ENCODE measurements around the gene TMX3. TPM values are rescaled to one million over a fixed set of nuclear protein-coding genes. Genes with fewer than 3 reads are reported as not detected.

The TMX3 gene
- polyA plus RNA-seq (ENCODE audit: insufficient read length in 10 of 10), result 10 to 100 TPM; 38.6 to 69.2 (median 51.5) TPM
- long read RNA-seq, donor 1, full-length matches to known transcripts, result 2 of 2 reads
- long read RNA-seq, donor 1, partial matches to known transcripts, result 0 of 2 reads
- long read RNA-seq, donor 1, other reads (novel, unspliced or antisense), result 0 of 2 reads
- long read RNA-seq, donor 2, full-length matches to known transcripts, result 3 of 3 reads
- long read RNA-seq, donor 2, partial matches to known transcripts, result 0 of 3 reads
- long read RNA-seq, donor 2, other reads (novel, unspliced or antisense), result 0 of 3 reads
- long read RNA-seq, donor 3, result 0 reads
- long read RNA-seq, donor 4, full-length matches to known transcripts, result 2 of 2 reads
- long read RNA-seq, donor 4, partial matches to known transcripts, result 0 of 2 reads
- long read RNA-seq, donor 4, other reads (novel, unspliced or antisense), result 0 of 2 reads
- long read RNA-seq, donor 5, full-length matches to known transcripts, result 7 of 7 reads
- long read RNA-seq, donor 5, partial matches to known transcripts, result 0 of 7 reads
- long read RNA-seq, donor 5, other reads (novel, unspliced or antisense), result 0 of 7 reads
- long read RNA-seq, donor 6, full-length matches to known transcripts, result 6 of 6 reads
- long read RNA-seq, donor 6, partial matches to known transcripts, result 0 of 6 reads
- long read RNA-seq, donor 6, other reads (novel, unspliced or antisense), result 0 of 6 reads
- long read RNA-seq, donor 7, full-length matches to known transcripts, result 4 of 4 reads
- long read RNA-seq, donor 7, partial matches to known transcripts, result 0 of 4 reads
- long read RNA-seq, donor 7, other reads (novel, unspliced or antisense), result 0 of 4 reads
- long read RNA-seq, donor 8, full-length matches to known transcripts, result 3 of 3 reads
- long read RNA-seq, donor 8, partial matches to known transcripts, result 0 of 3 reads
- long read RNA-seq, donor 8, other reads (novel, unspliced or antisense), result 0 of 3 reads
- long read RNA-seq, donor 9, full-length matches to known transcripts, result 1 of 1 reads
- long read RNA-seq, donor 9, partial matches to known transcripts, result 0 of 1 reads
- long read RNA-seq, donor 9, other reads (novel, unspliced or antisense), result 0 of 1 reads

GRCh38 chr18:68714712-68715496 is at the start of gene TMX3:
Gene TMX3, minus strand, starts transcription at chr18:68715108. Its CDS starts 127 bp downstream, at chr18:68714981.
- DNase-seq, result peak; percentile 93 to 97 (median 95)

DNA sequence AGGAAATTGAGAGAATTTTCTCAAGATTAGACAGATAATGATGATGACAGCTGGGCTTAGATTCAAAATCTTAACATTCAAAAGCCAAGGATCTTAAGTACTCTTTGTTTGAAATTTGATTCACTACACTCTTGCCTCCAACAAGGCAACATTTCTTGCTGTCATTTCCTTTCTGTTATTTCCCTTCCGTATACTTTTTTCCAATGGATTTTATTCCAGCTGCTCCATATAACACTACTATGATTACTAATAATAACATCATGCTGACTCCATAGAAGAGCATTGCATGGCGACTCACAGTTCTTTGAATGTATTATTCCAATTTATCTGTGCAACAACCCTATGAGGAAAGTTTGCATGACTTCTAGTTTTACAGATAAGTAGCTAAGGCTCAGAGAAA is 49.1 kb upstream of the TMX3 start:
- DNase-seq, result no peak

DNA sequence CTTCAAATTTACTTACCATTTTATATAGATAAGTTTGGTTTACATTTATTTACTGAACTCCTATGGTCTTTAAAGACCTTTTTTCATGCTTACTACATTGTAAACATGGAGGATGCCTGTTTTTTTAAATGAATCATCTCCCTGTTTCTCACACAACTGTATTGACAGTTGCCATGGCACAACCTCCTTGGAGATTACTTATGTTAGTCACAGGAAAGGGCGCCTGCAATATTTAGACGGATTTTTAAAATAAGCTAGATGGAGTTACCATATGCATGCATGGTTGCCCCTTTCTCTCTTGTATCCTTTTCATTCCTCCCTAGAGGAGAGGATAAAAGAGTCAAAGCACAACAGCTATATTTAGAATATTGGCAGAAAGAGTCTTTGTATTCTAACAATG is 48.2 kb upstream of the TMX3 start:
- DNase-seq, result no peak

DNA sequence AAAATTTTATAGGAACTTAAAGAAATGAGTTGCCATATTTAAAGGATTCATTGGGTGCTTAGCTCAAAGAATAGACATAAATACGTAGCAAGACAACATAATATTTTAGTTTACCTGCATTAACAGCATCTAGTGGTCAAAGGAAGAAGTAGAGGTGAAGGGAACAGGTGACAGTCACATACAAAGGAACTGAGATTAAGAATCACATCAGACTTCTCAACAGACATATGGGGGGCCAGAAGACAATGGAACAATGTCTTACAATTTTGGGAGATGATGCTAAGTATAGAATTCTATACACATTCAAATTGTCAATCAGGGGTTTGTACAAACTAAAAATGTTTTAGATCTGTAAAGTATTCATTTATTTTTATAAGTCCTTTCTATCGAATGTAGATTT is 44.4 kb upstream of the TMX3 start:
- DNase-seq, result no peak

- peak; percentile 59 to 85 (median 71) for DNase-seq
These were observed 42.2 kb upstream of the TMX3 start for GRCh38 chr18:68757126-68757525.

DNA sequence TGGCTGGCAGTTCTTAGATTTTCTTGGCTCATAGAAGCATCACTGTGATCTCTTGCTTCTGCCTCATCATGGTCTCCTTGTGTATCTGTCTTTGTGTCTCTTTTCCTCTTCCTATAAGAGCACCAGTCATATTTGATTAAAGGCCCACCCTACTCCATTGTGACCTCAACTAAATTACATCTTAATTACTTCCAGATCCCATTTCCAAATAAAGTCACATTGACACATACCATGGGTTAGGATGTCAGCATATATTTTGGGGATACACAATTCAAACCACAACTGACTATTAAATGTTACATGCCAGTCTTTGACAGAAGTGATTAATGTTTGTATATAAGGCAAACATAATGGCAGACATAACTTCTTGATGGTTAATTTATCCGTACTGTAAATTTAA is 27.3 kb upstream of the TMX3 start:
- peak in 1 of 3 donors; percentile 38 for DNase-seq

GRCh38 chr18:68740966-68741365 is 26.1 kb upstream of the TMX3 start:
- no peak for DNase-seq

DNA sequence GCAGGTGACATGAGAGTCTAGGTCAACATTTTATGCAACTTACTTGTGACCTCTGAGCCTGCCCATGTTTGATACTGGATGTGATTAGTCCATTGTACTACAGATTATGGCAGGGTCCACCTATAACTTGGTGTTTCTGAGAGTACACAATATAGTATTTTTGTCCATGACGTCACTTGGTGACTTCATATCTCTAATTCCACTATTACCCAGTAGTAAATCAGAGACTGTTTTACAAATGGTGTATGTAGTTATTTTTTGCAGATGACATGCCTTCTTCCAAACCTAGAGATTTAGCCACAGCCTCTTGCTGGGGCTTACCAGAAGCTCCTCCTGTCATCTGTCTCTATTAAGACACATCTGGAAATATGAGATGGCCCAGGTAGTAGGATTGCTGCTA is 24.6 kb upstream of the TMX3 start:
- no peak for DNase-seq

DNA sequence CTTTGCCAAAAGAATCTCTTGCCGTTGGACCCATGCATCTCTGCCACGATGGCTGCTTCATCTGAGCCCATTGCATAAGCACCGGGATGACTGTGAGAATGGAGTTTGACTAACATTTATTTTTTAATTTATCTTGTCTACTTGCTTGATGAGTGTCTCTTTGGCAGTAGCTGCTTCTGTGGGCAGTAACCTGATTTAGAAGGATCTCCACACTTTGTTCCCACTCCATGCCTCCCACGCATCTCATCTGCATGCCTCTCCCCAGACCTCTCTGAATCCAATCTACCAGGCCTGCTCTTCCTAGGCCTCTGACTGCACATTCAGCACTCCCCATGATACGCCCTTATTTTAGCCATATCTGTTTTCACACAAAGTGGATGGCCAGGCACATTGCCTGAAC is 23.7 kb upstream of the TMX3 start:
- DNase-seq, result no peak

GRCh38 chr18:68735483-68736343 is 20.8 kb upstream of the TMX3 start:
- DNase-seq, result peak in 2 of 3 donors; percentile 34 to 70

- DNase-seq, result no peak
These were observed 19.4 kb upstream of the TMX3 start for GRCh38 chr18:68734308-68734707.

DNA sequence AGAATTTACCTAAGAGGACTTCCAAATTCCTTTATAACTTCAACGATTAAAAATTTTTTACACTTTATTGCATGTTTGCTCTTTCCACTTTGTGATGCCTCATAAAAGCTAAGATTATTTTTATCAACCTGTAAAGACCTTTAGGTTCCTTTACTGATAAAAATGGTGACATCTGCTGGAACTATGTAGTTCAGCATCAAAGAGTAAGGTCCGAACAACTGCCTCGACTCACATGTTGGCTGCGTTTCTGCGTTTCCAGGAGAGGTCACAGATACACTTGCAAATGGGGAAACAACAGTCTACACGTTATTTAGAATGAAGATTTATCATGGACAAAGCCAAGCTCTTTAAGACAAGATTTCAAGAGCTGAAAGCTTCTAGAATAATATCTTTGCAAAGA is 18.8 kb upstream of the TMX3 start:
- peak in 1 of 3 donors; percentile 16 for DNase-seq

DNA sequence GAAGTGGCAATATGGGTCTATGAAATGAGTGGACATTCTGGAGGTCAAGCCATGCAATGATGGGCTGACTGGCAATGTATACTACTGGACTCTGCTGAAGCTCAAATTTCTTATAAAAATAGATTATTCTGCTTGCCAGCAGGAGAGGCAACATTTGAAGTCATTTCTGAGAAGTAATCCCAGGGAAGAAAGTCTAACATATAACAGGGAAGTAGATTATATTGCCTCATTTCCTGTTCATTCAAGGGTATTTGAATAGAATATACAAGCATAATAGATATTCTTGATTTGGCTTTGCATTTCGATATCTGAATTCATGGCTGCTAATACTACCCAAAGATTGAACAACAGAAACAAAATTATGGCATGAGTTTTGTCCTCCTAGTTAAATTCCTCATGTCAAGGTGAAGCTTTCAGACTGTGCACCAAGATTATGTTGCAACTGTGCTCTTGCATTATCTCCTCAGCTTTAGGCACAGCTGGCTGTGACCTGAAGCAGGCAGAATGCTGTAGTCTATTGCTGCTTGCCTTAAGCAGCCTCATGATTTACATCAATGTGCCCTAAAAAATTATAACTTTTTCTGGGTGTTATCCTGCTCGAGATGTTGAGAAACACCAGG is 13.3 kb upstream of the TMX3 start:
- DNase-seq, result no peak

GRCh38 chr18:68727506-68727905 is 12.6 kb upstream of the TMX3 start:
- DNase-seq, result no peak

DNA sequence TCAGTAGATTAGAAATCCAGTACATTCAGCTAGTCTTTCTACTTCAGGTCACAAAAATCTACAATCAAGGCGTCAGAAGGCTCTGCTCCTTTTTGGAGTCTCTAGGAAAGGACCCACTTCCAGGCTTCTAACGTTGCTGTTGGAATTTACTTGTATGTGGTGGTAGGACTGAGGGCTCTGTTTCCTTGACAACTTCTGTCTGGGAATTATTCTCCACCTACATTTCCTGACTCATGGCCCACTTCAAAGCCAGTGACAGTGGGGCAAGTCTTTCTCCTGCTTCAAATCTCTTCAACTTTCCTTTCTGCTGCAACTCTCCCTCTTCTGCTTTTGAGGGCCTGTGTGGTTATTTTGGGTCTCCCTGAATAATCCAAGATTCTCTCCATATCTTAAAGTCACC is 10.4 kb upstream of the TMX3 start:
- DNase-seq, result no peak

DNA sequence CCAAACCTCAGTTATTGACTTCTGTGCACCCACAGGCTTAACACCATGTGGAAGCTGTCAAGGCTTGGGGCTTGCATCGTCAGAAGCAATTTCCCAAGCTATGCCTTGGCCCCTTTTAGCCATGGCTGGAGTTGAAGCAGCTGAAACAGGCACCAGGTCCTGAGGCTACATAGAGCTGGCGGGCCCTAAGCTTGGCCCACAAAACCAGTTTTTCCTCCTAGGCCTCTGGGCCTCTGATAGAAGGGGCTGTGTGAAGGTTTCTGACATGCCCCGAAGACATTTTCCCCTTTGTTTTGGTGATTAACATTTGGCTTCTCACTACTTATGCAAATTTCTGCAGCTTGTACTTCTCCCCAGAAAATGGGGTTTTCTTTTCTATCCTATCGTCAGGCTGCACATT is 9.1 kb upstream of the TMX3 start:
- DNase-seq, result no peak

DNA sequence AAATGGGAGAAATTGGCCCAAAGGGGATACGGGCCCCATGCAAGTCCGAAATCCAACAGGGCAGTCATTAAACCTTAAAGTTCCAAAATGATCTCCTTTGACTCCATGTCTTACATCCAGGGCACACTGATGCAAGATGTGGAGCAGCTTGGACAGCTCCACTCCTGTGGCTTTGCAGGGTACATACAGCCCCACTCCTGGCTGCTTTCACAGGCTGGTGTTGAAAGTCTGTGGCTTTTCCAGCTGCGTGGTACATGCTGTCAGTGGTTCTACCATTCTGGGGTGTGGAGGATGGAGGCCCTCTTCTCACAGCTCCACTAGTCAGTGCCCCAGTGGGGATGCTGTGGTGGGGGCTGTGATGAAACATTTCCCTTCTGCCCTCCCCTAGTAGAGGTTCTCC is 8.6 kb upstream of the TMX3 start:
- DNase-seq, result no peak

GRCh38 chr18:68722821-68723220 is 7.9 kb upstream of the TMX3 start:
- DNase-seq, result no peak

DNA sequence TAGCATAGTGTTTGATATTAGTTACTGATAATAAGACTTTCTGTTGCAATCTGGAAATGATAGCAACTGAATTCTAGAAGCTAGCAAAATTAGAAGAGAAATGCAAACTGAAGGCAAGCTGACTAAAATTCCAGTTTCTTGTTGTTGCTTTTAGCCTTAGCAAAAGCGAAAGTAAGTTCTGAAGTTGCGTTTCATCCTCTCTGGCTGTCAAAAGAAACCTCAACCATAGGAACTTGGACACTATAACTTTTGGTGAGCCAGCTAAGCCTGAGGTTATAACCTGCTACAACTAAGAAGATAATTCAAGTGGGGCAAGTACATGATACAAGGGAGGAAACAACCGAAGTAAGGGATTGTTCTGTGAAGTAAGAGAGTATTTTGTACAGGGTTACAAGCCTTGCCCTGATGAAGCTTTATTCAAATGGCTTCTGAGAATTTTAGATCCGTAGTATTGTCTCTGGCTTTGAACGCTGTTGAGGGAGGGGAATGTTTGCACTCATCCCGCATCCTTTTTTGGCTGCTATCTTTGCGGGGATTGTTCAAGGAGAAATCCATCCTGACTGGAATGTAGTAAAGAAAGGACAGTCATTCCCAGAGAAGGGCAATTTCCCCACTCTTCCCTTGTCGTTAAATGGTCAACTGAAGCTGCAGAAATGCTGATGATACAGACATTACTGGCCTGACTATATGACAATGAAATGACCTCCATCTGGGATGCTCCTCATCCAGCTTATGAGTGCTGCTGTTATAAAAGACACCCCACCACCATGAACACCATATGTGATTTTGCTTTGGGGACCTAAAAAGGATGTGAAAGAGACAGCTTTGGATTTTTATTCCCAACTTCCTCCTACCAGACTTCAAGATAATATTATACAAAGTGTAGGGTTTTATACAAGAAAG is 7.0 kb upstream of the TMX3 start:
- DNase-seq, result peak in 1 of 3 donors; percentile 16

Data from muscle of back (tissue), 13 donors.